ENCODE results near the gene METTL15.
"Not testable (repeated sequence)": the region's sequence is repeated elsewhere in the genome, so short reads cannot be mapped to it uniquely, and the experiment has no call there.

METTL15 gene, protein sequence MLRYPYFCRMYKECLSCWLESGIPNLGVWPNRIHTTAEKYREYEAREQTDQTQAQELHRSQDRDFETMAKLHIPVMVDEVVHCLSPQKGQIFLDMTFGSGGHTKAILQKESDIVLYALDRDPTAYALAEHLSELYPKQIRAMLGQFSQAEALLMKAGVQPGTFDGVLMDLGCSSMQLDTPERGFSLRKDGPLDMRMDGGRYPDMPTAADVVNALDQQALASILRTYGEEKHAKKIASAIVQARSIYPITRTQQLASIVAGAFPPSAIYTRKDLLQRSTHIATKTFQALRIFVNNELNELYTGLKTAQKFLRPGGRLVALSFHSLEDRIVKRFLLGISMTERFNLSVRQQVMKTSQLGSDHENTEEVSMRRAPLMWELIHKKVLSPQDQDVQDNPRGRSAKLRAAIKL

DNA sequence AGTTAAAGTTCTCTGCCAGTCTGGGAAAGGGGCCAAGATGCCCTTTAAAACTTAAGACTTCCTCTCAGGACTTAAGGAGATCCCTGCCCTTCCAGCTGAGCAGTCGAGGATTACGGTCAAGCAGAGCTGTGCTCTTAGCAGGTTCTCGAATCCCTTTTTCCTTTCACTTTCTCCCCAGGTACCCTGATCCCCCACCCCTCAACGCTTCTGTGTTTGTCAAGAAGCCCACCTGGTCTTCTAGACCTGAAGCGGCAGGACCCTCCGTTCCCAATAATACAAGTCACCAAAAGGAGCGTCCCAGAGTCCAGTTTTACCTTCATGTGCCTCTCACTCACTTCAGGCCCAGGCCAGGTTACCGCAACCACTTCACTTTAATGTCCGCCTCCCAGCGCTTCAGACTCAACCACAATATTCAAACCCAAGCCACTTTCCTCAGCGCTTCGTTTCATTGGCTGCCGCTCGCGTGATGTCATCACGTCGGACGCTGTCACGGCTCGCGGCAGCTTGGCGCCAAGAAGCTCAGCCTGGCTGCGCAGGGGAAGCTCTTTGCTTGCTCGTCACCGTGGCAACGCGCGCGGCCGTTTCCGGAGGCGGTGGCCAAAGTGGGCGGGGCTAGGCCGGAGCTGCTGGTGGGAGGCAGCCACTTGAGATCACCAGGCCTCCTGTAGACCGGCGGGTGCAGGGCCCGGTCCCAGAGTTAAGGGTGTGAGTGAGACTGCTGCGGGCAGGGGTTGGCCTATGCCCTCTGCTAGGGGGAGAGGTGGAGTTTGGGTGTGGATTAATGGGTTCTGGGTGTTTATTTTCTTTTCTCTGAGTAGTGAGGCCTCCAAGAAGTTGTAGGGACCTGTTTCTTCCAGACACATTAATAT is at the start of gene METTL15, which contains the start of gene KIF18A:
Gene METTL15, plus strand, starts transcription at position 639 of the 869 bp plus-strand sequence. CDS start 4,947 bp downstream, outside the sequence.
Gene KIF18A, minus strand, starts transcription at position 407 of the 869 bp plus-strand sequence. CDS start 10,209 bp downstream, outside the sequence.
- DNase-seq (ENCODE audit: low spot score) = peak; percentile 100

DNA sequence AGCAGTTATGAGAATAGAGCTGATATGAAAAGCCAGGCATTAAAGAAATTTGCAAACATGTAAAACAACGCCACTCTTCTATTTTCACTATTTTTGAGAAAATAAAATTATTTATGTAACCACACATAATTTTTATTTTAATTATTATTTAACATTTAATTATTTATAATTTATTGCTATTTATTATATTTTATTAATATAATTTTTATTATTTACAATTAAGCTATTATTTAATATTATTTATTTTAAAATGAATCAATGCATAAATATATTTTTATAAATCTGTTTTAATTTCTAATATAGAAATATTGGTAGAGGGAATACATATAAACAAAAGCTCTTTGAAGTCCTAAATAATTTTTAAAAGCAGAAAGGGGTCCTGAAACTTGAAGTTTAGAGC is 36.9 kb upstream of the METTL15 start:
- DNase-seq (ENCODE audit: low spot score) = no peak

DNA sequence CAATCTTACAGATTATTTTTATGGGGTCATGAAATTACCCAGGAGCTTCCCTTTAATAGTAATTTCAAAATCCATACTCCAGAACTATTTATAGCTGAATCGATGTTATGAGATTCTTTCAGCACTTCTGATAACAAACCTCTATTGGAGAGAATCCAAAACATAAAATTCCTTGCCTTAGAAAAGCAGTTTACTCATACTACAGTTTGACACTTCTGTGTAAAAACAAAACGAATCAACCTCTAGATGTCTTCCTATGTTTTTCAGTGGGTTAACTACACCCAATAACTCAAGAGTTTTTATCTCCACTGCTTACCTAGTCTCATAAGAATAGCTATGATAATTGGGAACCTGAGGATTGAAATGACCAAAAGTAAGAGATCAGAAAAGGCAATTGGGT is 35.9 kb upstream of the METTL15 start:
- no peak for DNase-seq (ENCODE audit: low spot score)

DNA sequence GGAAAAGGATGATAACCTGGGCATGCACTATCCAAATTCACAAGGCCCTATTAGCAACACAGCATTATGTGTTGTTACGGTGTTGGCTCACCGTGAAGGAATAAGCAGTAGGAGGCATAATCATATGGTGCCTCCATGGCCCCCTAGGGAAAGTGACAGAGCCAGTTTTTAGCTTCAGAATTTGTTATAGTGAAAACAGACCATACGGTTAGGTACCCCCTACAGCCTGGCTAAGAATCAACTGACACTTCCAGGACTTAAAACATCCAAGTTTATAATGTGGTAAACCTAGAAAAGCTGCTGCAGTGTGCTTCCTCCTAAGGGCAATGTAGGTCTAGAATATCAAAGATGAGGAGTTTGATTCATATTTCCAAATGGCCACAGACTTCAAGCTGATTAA is 30.7 kb upstream of the METTL15 start:
- no peak for DNase-seq (ENCODE audit: low spot score)

DNA sequence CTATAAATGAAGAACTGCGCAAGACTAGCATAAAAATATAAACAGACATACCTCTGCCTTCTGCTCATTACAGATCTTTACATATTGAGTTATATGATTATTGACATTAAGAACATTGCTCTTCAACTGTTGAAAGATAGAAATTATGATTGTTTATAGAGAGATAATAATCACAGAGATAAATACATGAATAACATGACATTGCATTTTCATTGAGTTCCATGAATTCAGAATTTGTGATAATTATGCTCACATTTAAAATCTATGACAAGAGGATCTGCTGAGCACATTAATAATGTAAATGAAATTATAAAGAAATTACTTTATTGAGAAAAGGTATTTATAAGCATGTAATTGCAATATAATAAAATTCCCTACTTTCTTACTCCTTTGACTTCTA is 25.1 kb upstream of the METTL15 start:
- no peak for DNase-seq (ENCODE audit: low spot score)

DNA sequence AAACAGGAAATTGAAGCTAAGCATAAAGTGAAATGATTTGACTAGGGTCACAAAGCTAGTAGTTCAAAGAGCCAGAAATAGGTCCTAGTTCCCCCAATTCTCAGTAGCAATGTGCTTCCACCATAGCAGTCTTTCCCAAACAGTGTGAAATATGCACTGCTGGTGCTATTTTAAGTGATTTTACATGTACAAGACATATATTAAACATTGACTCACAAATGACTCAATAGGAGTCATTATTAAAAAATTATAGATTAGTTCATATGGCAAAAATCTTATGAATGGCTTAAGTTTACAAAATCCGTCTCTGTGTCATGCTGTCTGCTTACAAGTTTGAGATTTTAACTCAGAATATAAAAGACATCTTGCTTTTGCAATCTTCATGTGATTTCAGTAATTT is 21.6 kb upstream of the METTL15 start:
- DNase-seq (ENCODE audit: low spot score) = no peak

DNA sequence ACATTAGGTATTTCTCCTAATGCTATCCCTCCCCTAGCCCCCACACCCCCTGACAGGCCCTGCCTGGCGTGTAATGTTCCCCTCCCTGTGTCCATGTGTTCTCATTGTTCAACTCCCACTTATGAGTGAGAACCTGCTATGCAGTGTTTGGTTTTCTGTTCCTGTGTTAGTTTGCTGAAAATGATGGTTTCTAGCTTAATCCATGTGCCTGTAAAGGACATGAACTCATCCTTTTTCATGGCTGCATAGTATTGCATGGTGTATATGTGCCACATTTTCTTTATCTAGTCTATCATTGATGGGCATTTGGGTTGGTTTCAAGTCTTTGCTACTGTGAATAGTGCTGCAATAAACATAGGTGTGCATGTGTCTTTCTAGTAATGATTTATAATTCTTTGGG is 21.0 kb upstream of the METTL15 start:
- DNase-seq (ENCODE audit: low spot score) = not testable (repeated sequence)

DNA sequence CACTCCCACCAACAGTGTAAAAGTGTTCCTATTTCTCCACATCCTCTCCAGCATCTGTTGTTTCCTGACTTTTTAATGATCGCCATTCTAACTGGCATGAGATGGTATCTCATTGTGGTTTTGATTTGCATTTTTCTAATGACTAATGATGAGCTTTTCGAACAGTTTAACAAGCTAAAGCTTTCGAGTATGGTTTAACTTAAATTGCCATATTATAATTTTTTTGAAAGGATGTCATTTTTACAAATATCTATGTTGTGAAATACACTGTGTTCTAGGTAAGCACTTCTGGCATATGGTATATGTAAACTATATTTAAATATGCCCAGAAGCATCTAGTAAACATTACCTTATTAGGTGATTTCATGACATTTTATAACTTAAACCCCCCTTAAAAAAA is 20.5 kb upstream of the METTL15 start:
- not testable (repeated sequence) for DNase-seq (ENCODE audit: low spot score)

DNA sequence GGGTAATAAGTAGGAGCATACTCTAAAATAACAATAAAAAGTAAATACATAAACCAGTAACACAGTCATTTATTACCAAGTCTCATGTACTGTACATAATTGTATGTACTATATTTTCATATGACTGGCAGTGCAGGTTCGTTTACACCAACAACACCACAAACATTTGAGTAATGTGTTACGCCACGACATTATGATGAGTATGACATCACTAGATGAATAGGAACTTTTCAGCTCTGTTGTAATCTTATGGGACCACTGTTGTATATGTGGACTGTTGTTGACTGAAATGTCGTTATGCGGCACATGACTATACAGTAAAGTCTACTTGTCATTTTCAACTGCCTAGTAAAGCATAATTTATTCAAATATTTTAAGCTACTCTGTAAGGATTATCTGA is 18.8 kb upstream of the METTL15 start:
- DNase-seq (ENCODE audit: low spot score) = no peak

DNA sequence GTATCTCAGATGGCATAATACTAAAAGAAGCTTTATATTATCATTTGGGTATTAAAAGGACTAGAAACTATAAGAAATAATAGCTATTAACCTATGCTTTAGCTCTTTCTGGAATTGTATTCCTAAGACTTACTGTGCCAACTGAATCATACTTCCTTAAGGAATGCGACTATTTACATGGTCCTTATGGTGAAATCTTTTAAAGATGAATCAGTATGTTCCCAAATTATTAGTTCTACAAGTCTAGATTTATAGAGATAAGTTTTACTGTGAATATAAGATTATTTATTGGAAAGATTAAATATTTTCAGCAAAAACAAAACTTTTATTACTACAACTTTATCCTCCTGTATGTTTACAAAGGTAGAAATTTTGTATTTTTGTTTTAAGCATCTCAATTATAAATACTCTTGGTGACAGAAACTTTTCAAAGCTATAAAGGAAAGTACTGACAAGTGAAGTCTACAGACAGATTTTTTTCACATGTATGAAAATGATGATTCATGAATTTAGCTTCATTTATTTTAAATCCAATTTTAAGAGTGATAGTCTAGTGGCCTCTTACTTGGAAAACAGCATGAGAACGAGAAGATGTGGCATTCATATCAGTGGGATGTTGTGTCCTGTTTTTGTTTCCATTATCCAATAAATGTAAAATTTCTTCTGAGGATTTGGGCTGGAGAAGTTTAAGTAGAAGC is 18.0 kb upstream of the METTL15 start:
- no peak for DNase-seq (ENCODE audit: low spot score)

DNA sequence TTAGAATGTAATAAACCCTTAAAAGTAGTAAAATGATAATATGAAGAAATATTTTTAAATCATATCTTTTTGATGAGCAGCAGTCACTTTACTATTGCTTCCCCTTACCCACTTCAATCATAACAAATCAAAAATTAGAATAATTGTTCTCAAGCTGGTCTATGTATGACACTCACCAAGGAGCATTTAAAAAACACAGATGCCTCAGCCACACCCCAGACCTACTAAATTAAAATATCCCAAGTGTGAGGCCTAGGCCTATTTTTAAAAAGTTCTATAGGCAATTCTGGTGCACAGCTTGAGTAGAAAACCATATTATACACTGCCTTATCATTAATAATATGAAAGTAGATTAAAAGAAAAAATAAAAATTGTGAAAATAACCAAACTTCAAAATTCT is 15.4 kb upstream of the METTL15 start:
- DNase-seq (ENCODE audit: low spot score) = no peak

DNA sequence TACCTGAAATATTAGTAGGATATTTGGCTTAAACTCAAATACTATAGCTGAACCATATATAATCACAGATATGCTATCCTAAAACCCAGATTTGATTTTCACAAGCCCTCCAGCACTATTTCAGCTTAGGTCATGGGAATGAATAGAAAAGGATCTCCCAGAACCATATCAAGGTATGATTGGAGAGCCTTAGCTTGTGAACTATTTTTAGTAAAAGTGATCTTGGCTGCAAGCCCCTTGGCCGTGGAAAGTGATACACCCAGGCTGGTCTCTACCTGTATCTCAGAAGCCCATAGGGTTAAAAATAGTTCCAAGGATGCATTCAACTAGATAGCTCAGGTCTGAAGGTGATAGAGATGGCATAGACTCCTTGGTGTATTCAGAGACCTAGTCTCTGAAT is 9.9 kb upstream of the METTL15 start:
- DNase-seq (ENCODE audit: low spot score) = no peak

DNA sequence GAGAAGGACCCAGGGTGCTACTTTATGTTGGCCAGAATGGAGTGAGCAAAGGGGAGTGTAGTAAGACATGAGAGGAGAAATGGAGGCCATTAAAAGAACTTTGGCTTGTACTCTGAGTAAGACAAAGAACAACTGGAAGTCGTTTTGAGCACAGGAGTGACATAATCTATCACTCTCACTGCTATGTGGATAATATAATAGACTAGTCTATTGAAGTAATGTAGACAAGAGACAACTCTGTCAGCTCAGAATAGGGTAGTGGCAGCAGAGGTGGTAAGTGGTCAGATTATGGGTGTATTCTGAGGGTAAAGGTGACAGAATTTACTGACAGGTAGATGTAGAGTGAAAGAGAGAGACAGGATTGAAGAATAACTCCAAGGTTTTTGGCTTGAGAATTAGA is 8.5 kb upstream of the METTL15 start:
- no peak for DNase-seq (ENCODE audit: low spot score)

DNA sequence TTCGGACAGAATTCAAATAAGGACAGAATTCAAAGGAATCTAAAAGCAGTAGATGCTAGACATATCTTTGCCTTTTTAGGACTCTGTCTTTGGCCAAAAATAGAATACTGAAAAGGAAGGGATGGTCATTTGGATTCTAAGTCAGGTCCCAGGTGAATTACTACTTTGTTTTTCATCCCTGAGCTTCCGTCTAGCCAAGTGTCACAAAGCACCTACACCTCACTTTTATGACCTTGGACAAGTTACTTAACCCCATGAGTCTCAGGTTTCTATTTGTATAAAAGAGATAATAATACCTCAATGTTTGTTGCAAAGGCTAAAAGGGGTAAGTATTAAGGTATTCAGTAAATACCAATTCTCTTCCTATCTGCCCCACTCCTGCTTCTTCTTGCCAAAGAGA is 7.5 kb upstream of the METTL15 start:
- no peak for DNase-seq (ENCODE audit: low spot score)

DNA sequence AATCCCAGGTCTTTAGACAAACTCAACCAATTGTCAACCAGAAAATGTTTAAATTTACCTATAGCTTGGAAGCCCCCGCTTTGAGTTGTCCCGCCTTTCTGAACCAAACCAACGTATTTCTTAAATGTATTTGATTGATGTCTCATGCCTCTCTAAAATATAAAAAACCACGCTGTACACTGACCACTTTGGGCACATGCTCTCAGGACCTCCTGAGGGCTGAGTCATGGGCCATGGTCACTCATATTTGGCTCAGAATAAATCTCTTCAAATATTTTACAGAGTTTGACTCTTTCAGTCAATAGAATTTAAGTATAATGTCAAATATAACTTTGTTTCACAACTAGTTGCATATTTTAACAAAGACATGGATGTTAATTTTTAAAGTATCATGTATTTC is 5.9 kb upstream of the METTL15 start:
- not testable (repeated sequence) for DNase-seq (ENCODE audit: low spot score)

DNA sequence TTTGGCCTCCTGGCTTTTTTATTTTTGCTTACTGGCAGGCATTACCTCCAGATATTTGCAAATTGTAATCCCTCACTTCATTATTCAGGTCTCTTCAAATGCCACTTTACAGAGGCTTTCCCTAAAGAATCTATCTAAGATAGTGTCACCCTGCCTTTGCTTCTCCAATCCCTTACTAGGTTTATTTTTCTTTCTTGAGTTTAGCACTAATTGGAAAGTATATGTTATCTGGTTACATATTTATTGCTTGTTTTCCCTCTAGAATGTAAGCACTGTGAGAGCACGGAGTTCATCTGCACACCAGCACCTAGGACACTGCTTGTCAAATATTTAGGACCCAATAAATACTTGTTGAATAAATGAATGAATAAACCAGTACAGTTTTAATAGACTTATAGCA is 3.8 kb upstream of the METTL15 start:
- no peak for DNase-seq (ENCODE audit: low spot score)

DNA sequence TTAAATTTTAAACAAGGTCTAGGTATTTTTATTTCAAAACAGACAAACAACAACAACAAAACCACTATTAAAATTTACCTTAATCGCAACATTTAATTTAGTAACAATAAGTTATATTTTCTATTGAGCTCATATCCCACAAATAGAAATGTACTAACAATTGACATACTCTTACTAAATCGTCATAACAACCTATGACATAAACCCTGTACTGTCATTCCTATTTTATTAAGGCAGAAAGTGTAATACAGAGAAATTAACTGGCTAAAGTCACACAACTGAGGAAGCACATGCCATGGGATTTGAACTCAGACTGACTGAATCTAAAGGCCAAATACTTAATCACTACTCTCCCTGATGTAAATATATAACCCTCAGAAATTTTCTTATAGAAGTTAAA is 3.2 kb upstream of the METTL15 start:
- no peak for DNase-seq (ENCODE audit: low spot score)

DNA sequence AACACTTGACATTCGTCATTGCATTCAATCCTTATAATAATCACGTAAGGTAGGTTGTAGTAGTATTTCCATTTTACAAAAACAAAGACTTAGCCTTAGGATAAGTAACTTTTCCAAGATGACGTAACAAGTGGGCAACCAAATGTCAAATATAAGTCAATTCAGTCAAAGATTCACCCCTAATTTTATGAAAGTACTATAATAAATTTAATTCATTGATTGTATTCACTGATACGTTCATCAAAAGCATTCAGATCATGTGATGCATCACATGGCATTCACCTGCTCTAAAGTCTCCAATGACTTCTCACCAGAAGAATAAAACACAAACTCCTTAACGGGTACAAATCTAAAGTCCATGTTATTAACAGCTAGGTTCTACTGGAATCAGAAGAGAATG is 2.3 kb upstream of the METTL15 start:
- no peak for DNase-seq (ENCODE audit: low spot score)

DNA sequence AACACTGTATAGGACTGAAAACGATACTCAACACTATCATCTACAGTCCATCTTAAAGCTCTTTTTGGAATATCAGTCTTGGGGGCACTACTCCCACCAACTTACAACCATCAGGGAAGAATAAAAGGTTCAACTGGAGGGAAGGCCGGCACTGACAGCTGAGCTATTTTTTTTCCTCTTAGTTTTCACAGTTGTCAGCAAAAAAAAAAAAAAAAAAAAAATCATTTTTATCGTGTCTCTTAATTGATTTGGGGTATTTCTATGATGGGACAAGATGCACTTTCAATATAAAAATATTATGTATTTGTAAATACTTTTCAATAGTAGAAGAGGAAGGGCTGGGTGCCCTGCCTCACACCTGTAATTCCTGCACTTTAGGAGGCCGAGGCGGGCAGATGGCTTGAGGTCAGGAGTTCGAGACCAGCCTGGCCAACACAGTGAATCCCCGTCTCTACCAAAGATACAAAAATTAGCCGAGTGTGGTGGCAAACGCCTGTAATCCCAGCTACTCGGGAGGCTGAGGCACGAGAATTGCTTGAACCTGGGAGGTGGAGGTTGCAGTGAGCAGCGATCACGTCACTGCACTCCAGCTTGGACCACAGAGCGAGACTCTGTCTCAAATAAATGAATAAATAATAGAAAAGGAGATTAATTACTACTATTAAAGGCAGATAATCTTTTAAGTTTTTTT is 1.7 kb upstream of the METTL15 start:
- no peak for DNase-seq (ENCODE audit: low spot score)

DNA sequence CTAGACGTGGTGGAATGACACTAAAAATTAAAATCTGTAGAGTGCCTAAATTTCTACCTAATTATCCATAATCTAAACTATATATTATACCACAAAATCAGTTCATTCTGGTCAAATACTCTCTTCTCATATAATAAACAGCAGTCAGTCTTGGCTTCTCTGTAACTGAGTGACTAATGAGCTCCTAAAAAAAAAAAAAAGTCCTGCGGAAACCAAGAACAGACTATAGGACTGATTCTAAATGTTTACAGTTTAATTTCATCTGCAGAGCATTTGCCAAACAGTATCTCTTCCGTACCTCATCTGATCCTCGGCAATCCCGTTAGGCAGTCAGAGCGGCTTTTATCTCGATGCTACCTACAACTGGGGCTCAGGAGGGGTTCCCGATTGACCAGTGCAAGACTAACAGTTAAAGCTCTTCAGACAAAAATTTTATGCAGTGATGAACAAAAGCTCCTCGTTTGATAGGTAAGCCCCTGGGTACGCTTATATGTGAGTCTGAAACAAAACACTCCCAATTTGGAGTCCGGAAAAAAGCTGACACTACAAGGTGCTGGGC is 918 bp upstream of the METTL15 start:
- DNase-seq (ENCODE audit: low spot score) = no peak

DNA sequence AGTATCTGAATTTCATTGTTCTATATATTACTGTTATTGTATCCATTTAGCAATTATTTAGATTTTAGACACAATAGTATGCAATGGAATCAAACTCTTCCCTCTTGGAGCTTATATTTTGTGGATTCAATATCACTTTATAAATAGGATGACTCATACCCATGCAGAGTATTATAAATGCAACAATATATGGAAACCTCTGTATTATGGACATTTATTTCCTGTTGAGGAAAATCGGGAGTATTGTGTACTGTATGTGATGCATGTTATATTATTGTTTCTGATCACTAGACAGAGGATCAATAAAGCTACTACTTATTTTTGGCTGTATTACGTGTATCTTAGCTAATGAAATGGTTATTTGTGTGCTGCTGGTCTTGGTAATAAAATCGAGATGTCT is 770 bp downstream of the METTL15 start:
- DNase-seq (ENCODE audit: low spot score) = no peak
